ENCODE data around the gene KCNQ1. TPM values are rescaled to one million over a fixed set of nuclear protein-coding genes. Genes with fewer than 3 reads are reported as not detected.

KCNQ1 gene
- total and polyA plus RNA-seq, 2 of the 13 experiments (the other 11 are each of a cell fraction or from before 2014, with no cell fraction given): 0.02 to 0.08 TPM

DNA sequence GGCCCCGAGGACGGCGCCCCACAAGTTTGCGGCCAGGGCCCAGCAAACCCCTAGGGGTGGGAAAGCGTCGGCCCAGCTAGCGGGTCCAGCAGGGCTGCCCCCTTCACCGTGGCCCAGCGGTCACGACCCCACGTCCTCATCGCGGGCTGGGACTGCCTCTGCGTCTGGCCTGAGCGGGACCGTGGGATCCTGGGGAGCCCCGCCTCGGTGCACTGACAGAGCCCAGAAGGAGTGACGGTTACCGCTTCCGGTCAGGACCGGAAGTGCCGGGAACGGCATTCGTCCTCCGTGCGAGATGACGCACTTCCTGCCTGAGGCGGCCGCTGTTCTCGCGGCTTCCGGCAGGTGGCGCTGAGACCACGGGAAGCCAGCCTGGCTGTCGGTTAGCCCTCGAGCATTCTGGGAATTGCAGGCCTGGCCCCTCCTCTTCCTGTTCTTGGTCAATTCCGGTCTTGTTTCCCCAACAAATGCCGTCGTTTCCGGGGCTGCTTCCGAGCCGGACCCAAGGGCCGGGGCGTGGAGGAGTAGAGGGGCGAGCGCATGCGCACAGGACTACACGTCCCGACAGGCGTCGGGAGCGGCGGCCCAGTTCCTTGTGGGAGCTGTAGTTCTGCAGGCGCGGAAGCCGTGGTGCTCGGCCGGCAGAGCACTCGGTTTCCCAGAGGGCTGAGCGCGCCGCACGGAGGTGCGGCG lies 44.6 kb upstream of the KCNQ1 start, which contains the start of gene TSSC4 (continued):
- TF ChIP-seq, protein P1, sequence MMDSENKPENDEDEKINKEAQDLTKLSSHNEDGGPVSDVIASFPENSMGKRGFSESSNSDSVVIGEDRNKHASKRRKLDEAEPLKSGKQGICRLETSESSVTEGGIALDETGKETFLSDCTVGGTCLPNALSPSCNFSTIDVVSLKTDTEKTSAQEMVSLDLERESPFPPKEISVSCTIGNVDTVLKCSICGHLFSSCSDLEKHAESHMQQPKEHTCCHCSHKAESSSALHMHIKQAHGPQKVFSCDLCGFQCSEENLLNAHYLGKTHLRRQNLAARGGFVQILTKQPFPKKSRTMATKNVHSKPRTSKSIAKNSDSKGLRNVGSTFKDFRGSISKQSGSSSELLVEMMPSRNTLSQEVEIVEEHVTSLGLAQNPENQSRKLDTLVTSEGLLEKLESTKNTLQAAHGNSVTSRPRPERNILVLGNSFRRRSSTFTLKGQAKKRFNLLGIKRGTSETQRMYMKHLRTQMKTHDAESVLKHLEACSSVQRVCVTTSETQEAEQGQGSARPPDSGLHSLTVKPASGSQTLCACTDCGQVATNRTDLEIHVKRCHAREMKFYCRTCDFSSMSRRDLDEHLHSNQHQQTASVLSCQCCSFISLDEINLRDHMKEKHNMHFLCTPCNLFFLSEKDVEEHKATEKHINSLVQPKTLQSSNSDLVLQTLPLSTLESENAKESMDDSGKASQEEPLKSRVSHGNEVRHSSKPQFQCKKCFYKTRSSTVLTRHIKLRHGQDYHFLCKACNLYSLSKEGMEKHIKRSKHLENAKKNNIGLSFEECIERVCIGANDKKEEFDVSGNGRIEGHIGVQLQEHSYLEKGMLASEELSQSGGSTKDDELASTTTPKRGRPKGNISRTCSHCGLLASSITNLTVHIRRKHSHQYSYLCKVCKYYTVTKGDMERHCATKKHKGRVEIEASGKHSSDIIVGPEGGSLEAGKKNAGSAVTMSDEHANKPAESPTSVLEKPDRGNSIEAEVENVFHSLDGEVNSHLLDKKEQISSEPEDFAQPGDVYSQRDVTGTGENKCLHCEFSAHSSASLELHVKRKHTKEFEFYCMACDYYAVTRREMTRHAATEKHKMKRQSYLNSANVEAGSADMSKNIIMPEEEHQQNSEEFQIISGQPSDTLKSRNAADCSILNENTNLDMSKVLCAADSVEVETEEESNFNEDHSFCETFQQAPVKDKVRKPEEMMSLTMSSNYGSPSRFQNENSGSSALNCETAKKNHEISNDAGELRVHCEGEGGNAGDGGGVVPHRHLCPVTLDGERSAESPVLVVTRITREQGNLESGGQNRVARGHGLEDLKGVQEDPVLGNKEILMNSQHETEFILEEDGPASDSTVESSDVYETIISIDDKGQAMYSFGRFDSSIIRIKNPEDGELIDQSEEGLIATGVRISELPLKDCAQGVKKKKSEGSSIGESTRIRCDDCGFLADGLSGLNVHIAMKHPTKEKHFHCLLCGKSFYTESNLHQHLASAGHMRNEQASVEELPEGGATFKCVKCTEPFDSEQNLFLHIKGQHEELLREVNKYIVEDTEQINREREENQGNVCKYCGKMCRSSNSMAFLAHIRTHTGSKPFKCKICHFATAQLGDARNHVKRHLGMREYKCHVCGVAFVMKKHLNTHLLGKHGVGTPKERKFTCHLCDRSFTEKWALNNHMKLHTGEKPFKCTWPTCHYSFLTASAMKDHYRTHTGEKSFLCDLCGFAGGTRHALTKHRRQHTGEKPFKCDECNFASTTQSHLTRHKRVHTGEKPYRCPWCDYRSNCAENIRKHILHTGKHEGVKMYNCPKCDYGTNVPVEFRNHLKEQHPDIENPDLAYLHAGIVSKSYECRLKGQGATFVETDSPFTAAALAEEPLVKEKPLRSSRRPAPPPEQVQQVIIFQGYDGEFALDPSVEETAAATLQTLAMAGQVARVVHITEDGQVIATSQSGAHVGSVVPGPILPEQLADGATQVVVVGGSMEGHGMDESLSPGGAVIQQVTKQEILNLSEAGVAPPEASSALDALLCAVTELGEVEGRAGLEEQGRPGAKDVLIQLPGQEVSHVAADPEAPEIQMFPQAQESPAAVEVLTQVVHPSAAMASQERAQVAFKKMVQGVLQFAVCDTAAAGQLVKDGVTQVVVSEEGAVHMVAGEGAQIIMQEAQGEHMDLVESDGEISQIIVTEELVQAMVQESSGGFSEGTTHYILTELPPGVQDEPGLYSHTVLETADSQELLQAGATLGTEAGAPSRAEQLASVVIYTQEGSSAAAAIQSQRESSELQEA (CRISPR knock-in tag; IDR thresholded peaks at IDR 0.05; ENCODE audit: not compliant biosample characterization): no peak
- no peak for TF ChIP-seq ZEB1 (IDR thresholded peaks at IDR 0.05; ENCODE audit: insufficient replicate concordance, low read depth)
- TF ChIP-seq ZNF235 (CRISPR knock-in tag; IDR thresholded peaks at IDR 0.05; ENCODE audit: borderline replicate concordance): no peak; the same call in 1 of the 2 replicates
- TF ChIP-seq TBX3 (IDR thresholded peaks at IDR 0.05; ENCODE audit: borderline replicate concordance): peak; percentile 41; the same call in 1 of the 2 replicates
- peak; percentile 66 for TF ChIP-seq MED8 (CRISPR knock-in tag; IDR thresholded peaks at IDR 0.05; ENCODE audit: insufficient replicate concordance)
- TF ChIP-seq PAX8 (CRISPR knock-in tag; IDR thresholded peaks at IDR 0.05; ENCODE audit: borderline replicate concordance): no peak; the same call in 1 of the 2 replicates
- TF ChIP-seq FLYWCH1 (CRISPR knock-in tag; IDR thresholded peaks at IDR 0.05): no peak
- TF ChIP-seq ZNF138 (CRISPR knock-in tag; IDR thresholded peaks at IDR 0.05; ENCODE audit: low read depth): peak; percentile 86
- TF ChIP-seq KDM1A (CRISPR knock-in tag; IDR thresholded peaks at IDR 0.05): no peak
- TF ChIP-seq ADNP (CRISPR knock-in tag; IDR thresholded peaks at IDR 0.05): no peak
- TF ChIP-seq ZNF589 (CRISPR knock-in tag; conservative IDR thresholded peaks at IDR 0.05): peak; percentile 72; the same call in 1 of the 2 replicates
- TF ChIP-seq, protein P2, sequence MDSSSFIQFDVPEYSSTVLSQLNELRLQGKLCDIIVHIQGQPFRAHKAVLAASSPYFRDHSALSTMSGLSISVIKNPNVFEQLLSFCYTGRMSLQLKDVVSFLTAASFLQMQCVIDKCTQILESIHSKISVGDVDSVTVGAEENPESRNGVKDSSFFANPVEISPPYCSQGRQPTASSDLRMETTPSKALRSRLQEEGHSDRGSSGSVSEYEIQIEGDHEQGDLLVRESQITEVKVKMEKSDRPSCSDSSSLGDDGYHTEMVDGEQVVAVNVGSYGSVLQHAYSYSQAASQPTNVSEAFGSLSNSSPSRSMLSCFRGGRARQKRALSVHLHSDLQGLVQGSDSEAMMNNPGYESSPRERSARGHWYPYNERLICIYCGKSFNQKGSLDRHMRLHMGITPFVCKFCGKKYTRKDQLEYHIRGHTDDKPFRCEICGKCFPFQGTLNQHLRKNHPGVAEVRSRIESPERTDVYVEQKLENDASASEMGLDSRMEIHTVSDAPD (CRISPR knock-in tag; IDR thresholded peaks at IDR 0.05): no peak
- TF ChIP-seq ASH2L (IDR thresholded peaks at IDR 0.05; ENCODE audit: insufficient read length, low read depth, low read length): peak; percentile 77
- TF ChIP-seq ETV5 (CRISPR knock-in tag; IDR thresholded peaks at IDR 0.05; ENCODE audit: borderline replicate concordance): peak; percentile 91
- TF ChIP-seq SNAI1 (CRISPR knock-in tag; IDR thresholded peaks at IDR 0.05; ENCODE audit: borderline replicate concordance): no peak; the same call in 1 of the 2 replicates
- no peak for TF ChIP-seq RBM39 (IDR thresholded peaks at IDR 0.05; ENCODE audit: low read depth, low read length, poor library complexity, severe bottlenecking)
- no peak for TF ChIP-seq MLLT10 (CRISPR knock-in tag; IDR thresholded peaks at IDR 0.05)
- TF ChIP-seq SP2 (CRISPR knock-in tag; IDR thresholded peaks at IDR 0.05): peak; percentile 83
- TF ChIP-seq HOXA9 (CRISPR knock-in tag; IDR thresholded peaks at IDR 0.05; ENCODE audit: borderline replicate concordance): no peak
- TF ChIP-seq GTF3A (CRISPR knock-in tag; conservative IDR thresholded peaks at IDR 0.05): no peak

Data from HepG2 (cell line).